Spleen (tissue), 11 donors: ENCODE data around the gene GJD3. TPM values are rescaled to one million over a fixed set of nuclear protein-coding genes. Genes with fewer than 3 reads are reported as not detected.
A peak's percentile ranks its signal among the peaks of the same experiment; 100 is the strongest.

Source experiments
- DNase-seq: peaks from one replicate; pipeline ENCODE4 v3.0.0-alpha.2; 2020
- H3K27ac ChIP-seq, 8 donors: fragments of 200-600 bp; sonication (generic) in 7 of 8; 1 replicate in 4 of 8; 2 replicates in 4 of 8; pipeline versions ENCODE4 v1.5.0 to v1.8.0; 2016 to 2021; ENCODE audit warnings: inconsistent platforms in 4 of 8, mild to moderate bottlenecking in 4 of 8, moderate library complexity in 1 of 8
- H3K27me3 ChIP-seq, 7 donors: fragments of 200-600 bp; sonication (generic) in 6 of 7; replicated peaks in 1 of 7; 1 replicate in 4 of 7; 2 replicates in 3 of 7; pipeline versions ENCODE4 v1.5.0 to v1.8.0; 2016 to 2021; ENCODE audit warnings: inconsistent platforms in 3 of 7, mild to moderate bottlenecking in 1 of 7
- H3K36me3 ChIP-seq, 6 donors: fragments of 200-600 bp; sonication (generic) in 5 of 6; 1 replicate in 4 of 6; 2 replicates in 2 of 6; pipeline versions ENCODE4 v1.5.0 to v1.8.0; 2016 to 2021; ENCODE audit warnings: inconsistent platforms in 2 of 6
- H3K4me1 ChIP-seq, 6 donors: fragments of 200-600 bp; sonication (generic) in 5 of 6; 1 replicate in 3 of 6; 2 replicates in 3 of 6; pipeline versions ENCODE4 v1.5.0 to v1.8.0; 2016 to 2021; ENCODE audit warnings: inconsistent platforms in 3 of 6
- H3K4me3 ChIP-seq, 8 donors: fragments of 200-600 bp; sonication (generic) in 7 of 8; 1 replicate in 4 of 8; 2 replicates in 4 of 8; pipeline versions ENCODE4 v1.5.0 to v1.8.0; 2016 to 2021; ENCODE audit warnings: inconsistent platforms in 4 of 8, mild to moderate bottlenecking in 4 of 8, moderate library complexity in 2 of 8
- H3K9me3 ChIP-seq, 8 donors: fragments of 200-600 bp; sonication (generic) in 7 of 8; 1 replicate in 4 of 8; 2 replicates in 4 of 8; pipeline versions ENCODE4 v1.5.0 to v1.8.0; 2016 to 2021; ENCODE audit warnings: inconsistent platforms in 4 of 8
- CTCF ChIP-seq, 11 experiments: fragments of 200-600 bp in 7 of 11; fragments of 450-650 bp in 4 of 11; sonication (generic) in 4 of 11; IDR thresholded peaks in 8 of 11; conservative IDR thresholded peaks in 3 of 11; 1 replicate in 7 of 11; 2 replicates in 4 of 11; pipeline versions ENCODE4 v1.4.0 to v1.8.0; 2016 to 2021; ENCODE audit warnings: antibody characterized with exemption in 11 of 11, inconsistent platforms in 4 of 11, mild to moderate bottlenecking in 1 of 11
- POLR2A ChIP-seq, 3 donors: fragments of 450-650 bp; IDR thresholded peaks; one replicate each; pipeline ENCODE4 v1.5.1; 2017; ENCODE audit warnings: antibody characterized with exemption in 3 of 3, mild to moderate bottlenecking in 1 of 3
- POLR2AphosphoS5 ChIP-seq, 3 donors: sonication (generic); formaldehyde crosslinking; IDR thresholded peaks; one replicate each; pipeline ENCODE4 v1.5.1; 2017; ENCODE audit warnings: antibody characterized with exemption in 3 of 3
- WGBS, 5 donors: extraction: QIAGEN DNeasy Blood & Tissue Kit in 3 of 5; methylation state at CpG; one replicate each; pipeline versions ENCODE4 v1.1.5 to v1.1.7; 2013 to 2018; 5-methylcytosine and 5-hydroxymethylcytosine counted together
- intact Hi-C: fragments of 100-400 bp; cut with DNase I; formaldehyde crosslinking; loops from one replicate; pipeline ENCODE4 v1.15.0; 2023; ENCODE audit warnings: low total_unique reads
- polyA plus RNA-seq, 3 donors: library from polyadenylated mRNA; stranded (reverse); fragments of 200-250 nt; gene quantifications; one replicate each; pipeline ENCODE4 v1.2.1, GENCODE V29; 2013
- total RNA-seq, 7 donors: library from RNA; depleted of rRNA in 3 of 7; stranded (reverse); fragments of >200 nt in 3 of 7; fragmentation: NEBNext Ultra II Directional in 4 of 7; extraction: Animal tissue kit (Norgen Biotek cat#: 25700) in 4 of 7; gene quantifications; one replicate each; pipeline versions ENCODE4 v1.1.0 to v1.2.1, GENCODE V29; 2016 to 2021
- donor health status: healthy with polysubstance abuse.
- donor health status: DM: no; HTN: no; CAD: no; lungs with moderate emphysema.
- donor health status: DM: no; HTN: no; CAD: no.
- donor health status: Bipolar disorder and iron deficiency.
- donor health status: healthy.
- donor health status: DM: no; HTN: no; CAD: no.
- donor health status: DM: yes; HTN: yes; CAD: no.

The GJD3 gene
- total and polyA plus RNA-seq, 10 donors, result 0.20 to 15.0 (median 8.6) TPM

- H3K27me3 ChIP-seq, result no peaks in the 10 kb centered on the region
- H3K4me3 ChIP-seq, result peak overlapping the region; percentile 85 to 100 (median 98)
- no peaks in the 10 kb centered on the region for H3K9me3 ChIP-seq
- no peaks in the 10 kb centered on the region for H3K36me3 ChIP-seq
- peaks cover 73 to 99% (median 92%) of the 10 kb centered on the region in 6 donors for H3K4me1 ChIP-seq
- WGBS, 5 donors, result 25 to 37% (median 34%) methylated on average over 11 of the region's 11 CpGs
- peak; percentile 93 for DNase-seq
- H3K27ac ChIP-seq, result peak overlapping the region in 7 of 8 donors; percentile 41 to 97 (median 92)
- intact Hi-C loops, result no loop called here
- no peak for TF ChIP-seq POLR2A (IDR thresholded peaks at IDR 0.05)
- peak; percentile 65 to 80 (median 71) for TF ChIP-seq POLR2AphosphoS5 (IDR thresholded peaks at IDR 0.05)
These were observed 44.6 kb downstream of the GJD3 start for GRCh38 chr17:40319651-40320540.

- no peaks in the 10 kb centered on the region for H3K36me3 ChIP-seq
- no peaks in the 10 kb centered on the region for H3K27me3 ChIP-seq
- intact Hi-C loops, result no loop called here
- no peak for TF ChIP-seq POLR2A (IDR thresholded peaks at IDR 0.05)
- TF ChIP-seq CTCF (IDR thresholded peaks at IDR 0.05 in 8 of 11, conservative IDR thresholded peaks at IDR 0.05 in 3 of 11), result peak in 3 of 11 experiments; percentile 1 to 44 (median 4)
- TF ChIP-seq POLR2AphosphoS5 (IDR thresholded peaks at IDR 0.05), result no peak
- H3K27ac ChIP-seq, result peak overlapping the region in 7 of 8 donors; percentile 87 to 97 (median 93)
- peak; percentile 86 for DNase-seq
- H3K4me3 ChIP-seq, result peak overlapping the region; percentile 85 to 100 (median 98)
- no peaks in the 10 kb centered on the region for H3K9me3 ChIP-seq
- H3K4me1 ChIP-seq, result peaks cover 68 to 99% (median 92%) of the 10 kb centered on the region in 6 donors
- 6 to 11% (median 8%) methylated on average over 13 of the region's 13 CpGs for WGBS, 5 donors
These were observed 45.6 kb downstream of the GJD3 start for GRCh38 chr17:40318830-40319391.

- peak; percentile 99 for DNase-seq
- 0 to 1% (median 0%) methylated on average over 41 to 70 of the region's 70 CpGs for WGBS, 5 donors
- Histone ChIP-seq H3K4me3 (peak overlapping the region; percentile 85 to 100 (median 98)), H3K36me3 (no peaks in the 10 kb centered on the region), H3K4me1 (peaks cover 60 to 99% (median 92%) of the 10 kb centered on the region in 6 donors), H3K27me3 (no peaks in the 10 kb centered on the region), H3K27ac (peak overlapping the region; percentile 83 to 97 (median 92)), H3K9me3 (no peaks in the 10 kb centered on the region)
- peak in 3 of 11 experiments; percentile 4 to 22 (median 5) for TF ChIP-seq CTCF (IDR thresholded peaks at IDR 0.05 in 8 of 11, conservative IDR thresholded peaks at IDR 0.05 in 3 of 11)
- peak; percentile 89 to 94 (median 91) for TF ChIP-seq POLR2AphosphoS5 (IDR thresholded peaks at IDR 0.05)
- TF ChIP-seq POLR2A (IDR thresholded peaks at IDR 0.05), result peak in 1 of 3 donors; percentile 16
- intact Hi-C loops, result no loop called here
These were observed 46.4 kb downstream of the GJD3 start for GRCh38 chr17:40317880-40318829.

- WGBS, 5 donors, result 5 to 18% (median 9%) methylated on average over 6 of the region's 6 CpGs
- TF ChIP-seq POLR2AphosphoS5 (IDR thresholded peaks at IDR 0.05) (no peak), CTCF (IDR thresholded peaks at IDR 0.05 in 8 of 11, conservative IDR thresholded peaks at IDR 0.05 in 3 of 11) (peak in 10 of 11 experiments; percentile 2 to 59 (median 36)), POLR2A (IDR thresholded peaks at IDR 0.05) (no peak)
- peaks cover 61 to 99% (median 92%) of the 10 kb centered on the region in 6 donors for H3K4me1 ChIP-seq
- peak overlapping the region; percentile 83 to 97 (median 92) for H3K27ac ChIP-seq
- H3K4me3 ChIP-seq, result peak overlapping the region; percentile 85 to 100 (median 98)
- H3K27me3 ChIP-seq, result no peaks in the 10 kb centered on the region
- peak; percentile 78 for DNase-seq
- H3K9me3 ChIP-seq, result no peaks in the 10 kb centered on the region
- intact Hi-C loops, result no loop called here
- no peaks in the 10 kb centered on the region for H3K36me3 ChIP-seq
These were observed 47.1 kb downstream of the GJD3 start for GRCh38 chr17:40317345-40317873.
